DMS 273 (cell line): ENCODE results near the gene STOML3.

Experiments used
- DNase-seq: peaks from one replicate; lab custom pipeline; 2025; ENCODE audit not compliant: unreplicated experiment; lab: John Stamatoyannopoulos, UW

STOML3 gene

DNA sequence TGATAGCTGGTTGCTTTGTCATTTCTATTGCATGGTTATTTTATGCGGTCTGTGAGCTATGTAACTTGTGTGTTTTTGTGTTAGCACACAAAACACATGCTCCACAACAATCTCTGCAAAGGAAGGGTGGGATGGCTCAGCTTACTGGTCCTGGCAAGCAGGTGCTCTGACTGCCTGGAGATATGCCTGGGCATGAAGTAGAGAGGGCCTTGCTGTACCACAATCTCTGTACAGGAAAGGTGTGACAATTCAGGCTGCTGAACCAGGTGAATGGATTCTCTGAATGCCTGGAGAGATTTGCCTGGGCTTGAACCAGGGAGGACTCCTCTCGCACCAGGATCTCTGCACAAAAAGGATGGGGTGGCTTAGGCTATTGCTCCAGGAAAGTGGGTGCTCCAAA is 69.5 kb downstream of the STOML3 start:
- no peak for DNase-seq
